ENCODE results near the gene KRTAP5-10. TPM values are rescaled to one million over a fixed set of nuclear protein-coding genes. Genes with fewer than 3 reads are reported as not detected.
"Not testable (repeated sequence)": the region's sequence is repeated elsewhere in the genome, so short reads cannot be mapped to it uniquely, and the experiment has no call there.

The KRTAP5-10 gene
- total and polyA plus RNA-seq, 4 donors = 0.15 to 0.75 TPM; not detected in 2

GRCh38 chr11:71564430-71564829, 933 bp upstream of the KRTAP5-10 start:
- no peak for ATAC-seq (ENCODE audit: low FRiP score)

DNA sequence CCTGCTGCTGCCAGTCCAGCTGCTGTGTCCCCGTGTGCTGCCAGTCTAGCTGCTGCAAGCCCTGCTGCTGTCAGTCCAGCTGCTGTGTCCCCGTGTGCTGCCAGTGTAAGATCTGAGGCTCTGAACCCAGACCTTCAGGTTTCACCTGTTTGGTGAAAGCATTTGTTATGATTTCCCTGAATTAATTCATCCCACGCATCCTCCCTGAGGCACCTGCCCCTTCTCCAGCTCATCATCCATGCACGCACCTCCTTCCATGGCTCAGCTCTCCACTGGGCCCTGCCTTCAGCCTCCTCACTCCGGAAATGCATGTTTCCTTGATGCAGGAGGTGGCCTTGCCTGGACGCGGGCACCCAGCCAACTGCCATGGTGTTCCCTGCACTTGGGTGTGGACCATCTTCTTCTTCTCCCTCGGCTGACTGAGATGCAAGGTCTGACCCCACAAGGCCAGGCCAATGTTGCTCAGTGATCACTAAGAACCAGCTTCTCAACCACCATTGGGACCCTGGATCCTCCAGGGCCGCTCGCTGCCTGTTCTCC, 788 bp downstream of the KRTAP5-10 start:
- intact Hi-C loops (cut with DNase I) = no loop called here
- DNase-seq (no peak), ATAC-seq (ENCODE audit: low FRiP score) (no peak)
- WGBS, 2 donors = 76 to 78% methylated on average over 10 of the region's 10 CpGs
- Histone ChIP-seq H3K4me3 (ENCODE audit: low read length in 2 of 2) (no peak overlapping the region), H3K27ac (ENCODE audit: low read depth in 1 of 2, low read length in 2 of 2) (no peak overlapping the region), H3K27me3 (ENCODE audit: control insufficient read depth in 1 of 2, insufficient read depth in 2 of 2, low read length in 1 of 2) (peaks cover 0 to 1% of the 10 kb centered on the region in 2 donors), H3K9me3 (ENCODE audit: control insufficient read depth, low read length) (no peaks in the 10 kb centered on the region), H3K36me3 (ENCODE audit: control insufficient read depth in 1 of 2, insufficient read depth in 2 of 2, low read length in 1 of 2) (no peaks in the 10 kb centered on the region), H3K4me1 (ENCODE audit: control insufficient read depth in 1 of 2, insufficient read depth in 2 of 2, low read length in 2 of 2) (no peaks in the 10 kb centered on the region)

More at GRCh38 chr11:71564430-71564829, 933 bp upstream of the KRTAP5-10 start:
- no peak for DNase-seq
- H3K27me3 ChIP-seq (ENCODE audit: control insufficient read depth in 1 of 2, insufficient read depth in 2 of 2, low read length in 1 of 2) = peaks cover 0 to 1% of the 10 kb centered on the region in 2 donors
- H3K4me3 ChIP-seq (ENCODE audit: low read length in 2 of 2) = no peak overlapping the region
- intact Hi-C loops (cut with DNase I) = no loop called here
- WGBS, 2 donors = 83 to 88% methylated on average over 4 of the region's 4 CpGs
- no peak overlapping the region for H3K27ac ChIP-seq (ENCODE audit: low read depth in 1 of 2, low read length in 2 of 2)
- H3K4me1 ChIP-seq (ENCODE audit: control insufficient read depth in 1 of 2, insufficient read depth in 2 of 2, low read length in 2 of 2) = no peaks in the 10 kb centered on the region
- H3K36me3 ChIP-seq (ENCODE audit: control insufficient read depth in 1 of 2, insufficient read depth in 2 of 2, low read length in 1 of 2) = no peaks in the 10 kb centered on the region
- no peaks in the 10 kb centered on the region for H3K9me3 ChIP-seq (ENCODE audit: control insufficient read depth, low read length)

DNA sequence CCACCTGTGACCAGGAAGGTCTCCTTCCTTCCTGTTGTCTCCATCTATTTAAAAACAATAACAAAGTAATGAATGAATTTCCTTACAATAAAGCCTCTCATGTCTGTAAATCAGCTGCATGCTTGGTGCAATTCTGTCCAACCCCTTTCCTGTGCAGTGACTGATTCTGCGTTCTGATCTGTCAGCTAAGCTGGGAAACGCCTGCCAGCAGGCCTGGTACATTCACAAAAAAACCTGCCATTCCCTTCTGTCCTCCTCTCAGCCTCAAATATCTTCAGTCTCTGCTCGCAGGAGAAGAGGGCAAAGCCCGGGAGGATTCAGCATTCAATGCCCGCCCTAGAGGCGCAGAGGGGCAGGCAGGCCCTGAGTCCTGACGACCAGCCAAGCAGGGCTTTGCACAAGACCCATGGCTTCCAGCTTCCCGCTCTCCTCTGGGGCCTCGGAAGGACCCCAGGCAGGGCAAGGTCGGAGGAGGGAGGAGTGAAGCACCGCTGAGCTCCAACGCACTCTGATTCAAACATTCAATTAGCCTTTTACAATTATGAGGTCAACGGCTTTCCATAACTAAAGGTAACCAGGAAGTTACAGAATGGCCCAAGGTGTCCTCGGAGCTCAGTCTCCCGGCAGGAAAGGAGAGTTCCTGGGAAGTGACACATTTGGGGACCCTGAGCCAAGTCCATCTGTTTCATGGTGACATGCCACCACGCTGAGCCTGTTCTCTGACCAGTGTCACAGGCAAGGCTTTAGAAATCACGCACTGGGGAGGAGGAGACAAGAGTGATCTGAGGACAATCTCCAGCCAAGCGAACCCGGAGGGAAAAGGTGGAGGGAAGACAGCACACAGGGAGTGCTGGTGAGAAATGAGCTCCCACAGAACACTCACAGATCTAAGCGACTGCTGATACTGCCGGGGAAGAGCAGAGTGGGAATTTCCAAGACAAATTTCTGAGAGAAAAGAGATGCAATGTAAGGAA, 1.6 kb downstream of the KRTAP5-10 start:
- H3K4me1 ChIP-seq (ENCODE audit: control insufficient read depth in 1 of 2, insufficient read depth in 2 of 2, low read length in 2 of 2); H3K27ac ChIP-seq (ENCODE audit: low read depth in 1 of 2, low read length in 2 of 2); ATAC-seq (ENCODE audit: low FRiP score); H3K9me3 ChIP-seq (ENCODE audit: control insufficient read depth, low read length); H3K4me3 ChIP-seq (ENCODE audit: low read length in 2 of 2); H3K36me3 ChIP-seq (ENCODE audit: control insufficient read depth in 1 of 2, insufficient read depth in 2 of 2, low read length in 1 of 2); H3K27me3 ChIP-seq (ENCODE audit: control insufficient read depth in 1 of 2, insufficient read depth in 2 of 2, low read length in 1 of 2); DNase-seq; intact Hi-C loops (cut with DNase I): not testable (repeated sequence)
- WGBS, 2 donors = 64% methylated on average over 17 to 21 of the region's 21 CpGs

DNA sequence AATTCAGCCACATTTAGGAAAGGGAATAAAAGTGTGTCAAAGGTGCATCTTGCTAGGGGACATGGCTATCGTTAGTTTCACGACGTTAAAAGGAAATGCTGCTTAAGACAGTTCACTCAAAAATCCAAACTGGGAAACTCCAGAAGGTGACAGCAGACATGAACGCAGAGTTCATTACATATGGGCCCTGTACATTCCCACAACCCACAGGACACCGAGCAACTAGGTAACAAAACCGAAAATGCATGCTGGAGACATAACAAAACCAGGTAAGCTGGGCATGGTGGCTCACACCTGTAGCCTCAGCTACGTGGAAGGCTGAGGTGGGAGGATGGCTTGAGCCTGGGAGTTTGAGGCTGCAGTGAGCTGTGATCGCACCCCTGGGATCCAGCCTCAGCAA, 2.3 kb downstream of the KRTAP5-10 start:
- H3K27me3 ChIP-seq (ENCODE audit: control insufficient read depth in 1 of 2, insufficient read depth in 2 of 2, low read length in 1 of 2); H3K27ac ChIP-seq (ENCODE audit: low read depth in 1 of 2, low read length in 2 of 2); H3K4me3 ChIP-seq (ENCODE audit: low read length in 2 of 2); DNase-seq; H3K9me3 ChIP-seq (ENCODE audit: control insufficient read depth, low read length); H3K36me3 ChIP-seq (ENCODE audit: control insufficient read depth in 1 of 2, insufficient read depth in 2 of 2, low read length in 1 of 2); ATAC-seq (ENCODE audit: low FRiP score); intact Hi-C loops (cut with DNase I); H3K4me1 ChIP-seq (ENCODE audit: control insufficient read depth in 1 of 2, insufficient read depth in 2 of 2, low read length in 2 of 2): not testable (repeated sequence)
- 78 to 80% methylated on average over 8 of the region's 8 CpGs for WGBS, 2 donors

DNA sequence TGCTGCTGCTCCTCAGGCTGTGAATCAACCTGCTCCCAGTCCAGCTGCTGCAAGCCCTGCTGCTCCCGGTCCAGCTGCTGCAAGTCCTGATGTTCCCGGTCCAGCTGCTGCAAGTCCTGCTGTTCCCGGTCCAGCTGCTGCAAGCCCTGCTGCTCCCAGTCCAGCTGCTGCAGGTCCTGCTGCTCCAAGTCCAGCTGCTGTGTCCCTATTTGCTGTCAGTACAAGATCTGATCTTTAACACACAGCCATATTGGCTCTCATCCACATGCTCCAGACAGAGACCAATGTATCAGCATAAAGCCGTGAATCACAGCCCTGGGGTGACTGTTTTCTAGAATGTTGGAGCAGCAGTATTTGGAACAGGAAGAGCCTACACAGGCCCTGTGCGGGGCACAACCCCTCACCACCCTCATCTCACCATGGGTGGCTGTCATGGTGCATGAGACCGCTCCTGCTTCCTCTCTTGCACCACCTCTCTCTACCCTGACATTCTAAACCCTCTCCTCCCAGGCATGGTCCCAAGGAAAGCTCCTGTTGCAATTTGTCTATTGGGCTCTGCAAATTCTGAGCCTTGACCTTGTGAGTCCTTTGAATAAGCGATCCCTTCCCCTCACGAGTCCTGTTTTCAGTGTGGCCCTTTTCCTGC, 3.5 kb downstream of the KRTAP5-10 start:
- no peaks in the 10 kb centered on the region for H3K4me1 ChIP-seq (ENCODE audit: control insufficient read depth in 1 of 2, insufficient read depth in 2 of 2, low read length in 2 of 2)
- intact Hi-C loops (cut with DNase I) = no loop called here
- no peaks in the 10 kb centered on the region for H3K36me3 ChIP-seq (ENCODE audit: control insufficient read depth in 1 of 2, insufficient read depth in 2 of 2, low read length in 1 of 2)
- no peak for ATAC-seq (ENCODE audit: low FRiP score)
- H3K27me3 ChIP-seq (ENCODE audit: control insufficient read depth in 1 of 2, insufficient read depth in 2 of 2, low read length in 1 of 2) = no peaks in the 10 kb centered on the region
- 54 to 59% methylated on average over 8 of the region's 8 CpGs for WGBS, 2 donors
- no peak overlapping the region for H3K4me3 ChIP-seq (ENCODE audit: low read length in 2 of 2)
- DNase-seq = no peak
- no peak overlapping the region for H3K27ac ChIP-seq (ENCODE audit: low read depth in 1 of 2, low read length in 2 of 2)
- no peaks in the 10 kb centered on the region for H3K9me3 ChIP-seq (ENCODE audit: control insufficient read depth, low read length)

DNA sequence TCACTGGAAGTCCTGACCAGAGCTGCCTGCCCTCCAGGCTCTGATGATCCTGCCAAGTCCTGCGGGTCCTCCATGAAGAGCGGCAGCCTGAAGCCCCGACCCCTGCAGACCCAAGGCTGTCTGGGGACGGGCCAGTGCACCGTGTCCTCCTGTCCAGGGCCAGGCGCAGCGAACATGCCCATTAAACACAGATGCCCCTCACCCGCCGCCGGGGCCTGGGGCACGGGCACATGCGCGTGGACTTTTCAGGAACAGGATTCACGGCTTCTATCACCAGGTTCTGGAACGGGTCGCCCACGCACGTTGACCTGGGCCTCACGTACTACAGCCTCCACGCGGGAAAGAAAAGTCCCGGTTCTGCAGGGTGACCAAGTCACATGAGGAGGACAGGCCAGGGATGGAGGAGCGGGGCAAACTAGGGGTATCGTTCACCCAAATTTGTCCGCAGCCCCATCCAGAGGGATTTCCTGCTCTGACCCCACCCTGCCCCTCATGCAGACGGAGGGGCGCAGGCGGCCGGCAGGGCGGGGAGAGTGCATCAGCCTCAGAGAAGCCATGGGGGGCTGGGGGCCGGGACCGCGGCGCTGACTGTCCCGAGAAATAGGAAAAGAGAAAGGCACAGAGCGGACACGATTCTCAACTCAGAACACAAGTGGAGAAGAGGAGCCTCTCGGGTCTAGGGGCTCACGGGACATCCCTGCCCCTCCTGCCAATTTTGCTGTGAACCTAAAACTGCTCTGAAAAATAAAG, 5.9 kb downstream of the KRTAP5-10 start:
- DNase-seq; H3K36me3 ChIP-seq (ENCODE audit: control insufficient read depth in 1 of 2, insufficient read depth in 2 of 2, low read length in 1 of 2); H3K27ac ChIP-seq (ENCODE audit: low read depth in 1 of 2, low read length in 2 of 2); H3K27me3 ChIP-seq (ENCODE audit: control insufficient read depth in 1 of 2, insufficient read depth in 2 of 2, low read length in 1 of 2); intact Hi-C loops (cut with DNase I); H3K9me3 ChIP-seq (ENCODE audit: control insufficient read depth, low read length); H3K4me3 ChIP-seq (ENCODE audit: low read length in 2 of 2); H3K4me1 ChIP-seq (ENCODE audit: control insufficient read depth in 1 of 2, insufficient read depth in 2 of 2, low read length in 2 of 2); ATAC-seq (ENCODE audit: low FRiP score): not testable (repeated sequence)
- WGBS, 2 donors = 72 to 79% methylated on average over 35 to 37 of the region's 39 CpGs

- intact Hi-C loops (cut with DNase I) = no loop called here
These were observed 7.4 kb downstream of the KRTAP5-10 start for GRCh38 chr11:71572811-71573210.

GRCh38 chr11:71574418-71574817, 9.1 kb downstream of the KRTAP5-10 start:
- H3K36me3 ChIP-seq (ENCODE audit: control insufficient read depth in 1 of 2, insufficient read depth in 2 of 2, low read length in 1 of 2) = no peaks in the 10 kb centered on the region
- no peaks in the 10 kb centered on the region for H3K27me3 ChIP-seq (ENCODE audit: control insufficient read depth in 1 of 2, insufficient read depth in 2 of 2, low read length in 1 of 2)
- H3K27ac ChIP-seq (ENCODE audit: low read depth in 1 of 2, low read length in 2 of 2) = no peak overlapping the region
- DNase-seq = no peak
- 76% methylated on average over 5 of the region's 5 CpGs for WGBS, 2 donors
- no peak overlapping the region for H3K4me3 ChIP-seq (ENCODE audit: low read length in 2 of 2)
- intact Hi-C loops (cut with DNase I) = no loop called here
- no peaks in the 10 kb centered on the region for H3K4me1 ChIP-seq (ENCODE audit: control insufficient read depth in 1 of 2, insufficient read depth in 2 of 2, low read length in 2 of 2)
- H3K9me3 ChIP-seq (ENCODE audit: control insufficient read depth, low read length) = no peaks in the 10 kb centered on the region
- no peak for ATAC-seq (ENCODE audit: low FRiP score)

More at GRCh38 chr11:71572811-71573210, 7.4 kb downstream of the KRTAP5-10 start:
- Histone ChIP-seq H3K4me3 (ENCODE audit: low read length in 2 of 2) (no peak overlapping the region), H3K27me3 (ENCODE audit: control insufficient read depth in 1 of 2, insufficient read depth in 2 of 2, low read length in 1 of 2) (no peaks in the 10 kb centered on the region), H3K4me1 (ENCODE audit: control insufficient read depth in 1 of 2, insufficient read depth in 2 of 2, low read length in 2 of 2) (no peaks in the 10 kb centered on the region), H3K9me3 (ENCODE audit: control insufficient read depth, low read length) (no peaks in the 10 kb centered on the region), H3K36me3 (ENCODE audit: control insufficient read depth in 1 of 2, insufficient read depth in 2 of 2, low read length in 1 of 2) (no peaks in the 10 kb centered on the region), H3K27ac (ENCODE audit: low read depth in 1 of 2, low read length in 2 of 2) (no peak overlapping the region)
- DNase-seq (no peak), ATAC-seq (ENCODE audit: low FRiP score) (no peak)
- WGBS, 2 donors = 84 to 86% methylated on average over 11 of the region's 11 CpGs
